ENCODE data around the gene ARSB. TPM values are rescaled to one million over a fixed set of nuclear protein-coding genes. Genes with fewer than 3 reads are reported as not detected.
A peak's percentile ranks its signal among the peaks of the same experiment; 100 is the strongest.

ARSB gene
- total and polyA plus RNA-seq, 2 donors (not counting 1 experiment from before 2014, with no cell fraction given), result 10.1 to 27.7 TPM

DNA sequence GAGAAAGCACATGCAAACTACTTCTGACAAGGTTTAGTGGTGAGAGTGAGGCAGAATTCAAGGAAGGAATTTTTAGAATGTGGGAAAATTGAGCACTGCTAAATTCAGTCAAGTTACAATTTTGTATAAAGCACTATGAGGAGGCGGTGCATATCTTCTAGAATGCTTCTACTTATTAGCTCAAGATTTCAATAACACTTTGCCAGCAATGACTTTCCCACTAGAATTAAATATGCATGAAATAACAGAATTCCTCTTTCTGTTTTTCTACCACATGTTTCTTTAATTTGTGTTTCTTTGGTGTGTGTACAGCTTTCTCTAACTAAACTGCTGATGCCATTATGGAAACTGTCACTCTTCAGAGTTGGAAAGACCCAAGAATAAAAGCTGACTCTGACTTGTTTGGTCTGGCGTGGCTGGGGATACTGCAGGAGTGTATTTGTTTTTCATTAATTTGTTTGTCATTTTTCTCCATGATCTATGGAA is 163.5 kb downstream of the ARSB start:
- no peak overlapping the region for H2AFZ ChIP-seq (ENCODE audit: low read length)
- no peak overlapping the region for H3K27ac ChIP-seq (ENCODE audit: insufficient read depth, low read length)
- TF ChIP-seq, protein P1, sequence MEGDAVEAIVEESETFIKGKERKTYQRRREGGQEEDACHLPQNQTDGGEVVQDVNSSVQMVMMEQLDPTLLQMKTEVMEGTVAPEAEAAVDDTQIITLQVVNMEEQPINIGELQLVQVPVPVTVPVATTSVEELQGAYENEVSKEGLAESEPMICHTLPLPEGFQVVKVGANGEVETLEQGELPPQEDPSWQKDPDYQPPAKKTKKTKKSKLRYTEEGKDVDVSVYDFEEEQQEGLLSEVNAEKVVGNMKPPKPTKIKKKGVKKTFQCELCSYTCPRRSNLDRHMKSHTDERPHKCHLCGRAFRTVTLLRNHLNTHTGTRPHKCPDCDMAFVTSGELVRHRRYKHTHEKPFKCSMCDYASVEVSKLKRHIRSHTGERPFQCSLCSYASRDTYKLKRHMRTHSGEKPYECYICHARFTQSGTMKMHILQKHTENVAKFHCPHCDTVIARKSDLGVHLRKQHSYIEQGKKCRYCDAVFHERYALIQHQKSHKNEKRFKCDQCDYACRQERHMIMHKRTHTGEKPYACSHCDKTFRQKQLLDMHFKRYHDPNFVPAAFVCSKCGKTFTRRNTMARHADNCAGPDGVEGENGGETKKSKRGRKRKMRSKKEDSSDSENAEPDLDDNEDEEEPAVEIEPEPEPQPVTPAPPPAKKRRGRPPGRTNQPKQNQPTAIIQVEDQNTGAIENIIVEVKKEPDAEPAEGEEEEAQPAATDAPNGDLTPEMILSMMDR (conservative IDR thresholded peaks at IDR 0.05 in 1 of 2, IDR thresholded peaks at IDR 0.05 in 1 of 2; ENCODE audit: low read depth in 1 of 2, low read length in 2 of 2), result no peak
- TF ChIP-seq EZH2 (IDR thresholded peaks at IDR 0.05; ENCODE audit: low read length, missing control alignments), result no peak
- no peak overlapping the region for H3K4me2 ChIP-seq (ENCODE audit: extremely low read depth, insufficient read depth, low read length)
- no peak overlapping the region for H3K4me3 ChIP-seq (replicated peaks in 1 of 4; ENCODE audit: control extremely low read depth in 1 of 4, insufficient read depth in 1 of 4, low read depth in 3 of 4, low read length in 4 of 4)
- no peaks in the 10 kb centered on the region for H3K9me3 ChIP-seq (ENCODE audit: control insufficient read depth, insufficient read depth, low read depth, low read length)
- H3K4me1 ChIP-seq (ENCODE audit: control insufficient read depth, extremely low read depth, insufficient read depth, low read length), result no peaks in the 10 kb centered on the region
- no peaks in the 10 kb centered on the region for H3K27me3 ChIP-seq (ENCODE audit: control insufficient read depth, insufficient read depth, low read length)
- H3K9ac ChIP-seq (ENCODE audit: insufficient read depth, low read length), result no peak overlapping the region
- H3K36me3 ChIP-seq (ENCODE audit: control insufficient read depth, insufficient read depth, low read length), result no peaks in the 10 kb centered on the region
- no peak for DNase-seq (ENCODE audit: low read depth in 2 of 2)
- no peaks in the 10 kb centered on the region for H3K79me2 ChIP-seq (ENCODE audit: control insufficient read depth, insufficient read depth, low read length)
- no peaks in the 10 kb centered on the region for H4K20me1 ChIP-seq (ENCODE audit: control insufficient read depth, extremely low read depth, insufficient read depth, low read length)

DNA sequence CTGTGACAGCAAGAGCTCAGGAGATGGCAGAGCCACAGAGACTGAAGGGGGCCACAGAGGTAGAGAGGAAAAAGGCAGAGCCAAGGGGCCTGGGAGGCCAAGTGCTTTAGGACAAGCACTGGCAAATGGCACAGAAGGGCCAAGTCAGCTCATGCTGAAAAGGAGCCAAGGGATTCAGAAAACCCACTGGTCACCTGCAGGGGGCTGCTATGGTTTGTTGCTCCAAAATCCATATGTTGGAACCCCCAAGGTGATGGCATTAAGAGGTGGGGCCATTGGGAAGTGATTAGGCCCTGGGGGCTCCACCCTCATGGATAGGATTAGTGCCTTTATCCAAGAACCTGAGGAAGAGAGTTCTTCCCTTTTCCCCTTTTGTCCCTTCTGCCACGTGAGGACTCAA is 165.4 kb downstream of the ARSB start:
- no peak for DNase-seq (ENCODE audit: low read depth in 2 of 2)
- Histone ChIP-seq H3K4me3 (replicated peaks in 1 of 4; ENCODE audit: control extremely low read depth in 1 of 4, insufficient read depth in 1 of 4, low read depth in 3 of 4, low read length in 4 of 4) (no peak overlapping the region), H2AFZ (ENCODE audit: low read length) (no peak overlapping the region), H3K36me3 (ENCODE audit: control insufficient read depth, insufficient read depth, low read length) (no peaks in the 10 kb centered on the region), H4K20me1 (ENCODE audit: control insufficient read depth, extremely low read depth, insufficient read depth, low read length) (no peaks in the 10 kb centered on the region), H3K27ac (ENCODE audit: insufficient read depth, low read length) (no peak overlapping the region), H3K79me2 (ENCODE audit: control insufficient read depth, insufficient read depth, low read length) (no peaks in the 10 kb centered on the region), H3K4me1 (ENCODE audit: control insufficient read depth, extremely low read depth, insufficient read depth, low read length) (no peaks in the 10 kb centered on the region), H3K9me3 (ENCODE audit: control insufficient read depth, insufficient read depth, low read depth, low read length) (no peaks in the 10 kb centered on the region), H3K9ac (ENCODE audit: insufficient read depth, low read length) (no peak overlapping the region), H3K4me2 (ENCODE audit: extremely low read depth, insufficient read depth, low read length) (no peak overlapping the region), H3K27me3 (ENCODE audit: control insufficient read depth, insufficient read depth, low read length) (no peaks in the 10 kb centered on the region)
- TF ChIP-seq, protein P1 (conservative IDR thresholded peaks at IDR 0.05 in 1 of 2, IDR thresholded peaks at IDR 0.05 in 1 of 2; ENCODE audit: low read depth in 1 of 2, low read length in 2 of 2), result no peak
- TF ChIP-seq EZH2 (IDR thresholded peaks at IDR 0.05; ENCODE audit: low read length, missing control alignments), result no peak

DNA sequence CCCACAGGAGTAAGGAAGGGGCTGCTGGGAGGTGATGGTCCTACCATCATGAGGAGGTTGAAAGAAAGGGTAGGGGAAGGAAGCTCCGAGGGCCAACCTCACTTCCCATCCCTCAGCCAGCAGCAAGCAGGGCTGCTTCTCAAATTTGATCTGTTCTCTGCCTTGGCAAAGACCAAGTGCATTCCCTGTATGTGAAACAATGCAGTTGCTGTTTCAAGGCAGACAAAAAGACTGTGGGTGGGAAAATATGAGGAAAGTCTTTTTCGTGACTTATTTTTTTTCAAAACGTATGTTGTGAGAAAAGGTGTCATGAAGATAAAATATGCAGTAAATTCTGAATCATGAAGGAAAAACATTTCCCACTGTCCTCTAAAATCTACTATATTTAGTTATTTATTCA is 165.9 kb downstream of the ARSB start:
- no peaks in the 10 kb centered on the region for H3K27me3 ChIP-seq (ENCODE audit: control insufficient read depth, insufficient read depth, low read length)
- no peak overlapping the region for H3K4me3 ChIP-seq (replicated peaks in 1 of 4; ENCODE audit: control extremely low read depth in 1 of 4, insufficient read depth in 1 of 4, low read depth in 3 of 4, low read length in 4 of 4)
- no peak for TF ChIP-seq EZH2 (IDR thresholded peaks at IDR 0.05; ENCODE audit: low read length, missing control alignments)
- TF ChIP-seq, protein P1 (conservative IDR thresholded peaks at IDR 0.05 in 1 of 2, IDR thresholded peaks at IDR 0.05 in 1 of 2; ENCODE audit: low read depth in 1 of 2, low read length in 2 of 2), result no peak
- H4K20me1 ChIP-seq (ENCODE audit: control insufficient read depth, extremely low read depth, insufficient read depth, low read length), result no peaks in the 10 kb centered on the region
- no peaks in the 10 kb centered on the region for H3K79me2 ChIP-seq (ENCODE audit: control insufficient read depth, insufficient read depth, low read length)
- H3K9ac ChIP-seq (ENCODE audit: insufficient read depth, low read length), result no peak overlapping the region
- no peak overlapping the region for H2AFZ ChIP-seq (ENCODE audit: low read length)
- peak in 1 of 2 donors; percentile 75 for DNase-seq (ENCODE audit: low read depth in 2 of 2)
- H3K4me1 ChIP-seq (ENCODE audit: control insufficient read depth, extremely low read depth, insufficient read depth, low read length), result no peaks in the 10 kb centered on the region
- no peak overlapping the region for H3K27ac ChIP-seq (ENCODE audit: insufficient read depth, low read length)
- H3K36me3 ChIP-seq (ENCODE audit: control insufficient read depth, insufficient read depth, low read length), result no peaks in the 10 kb centered on the region
- H3K9me3 ChIP-seq (ENCODE audit: control insufficient read depth, insufficient read depth, low read depth, low read length), result no peaks in the 10 kb centered on the region
- no peak overlapping the region for H3K4me2 ChIP-seq (ENCODE audit: extremely low read depth, insufficient read depth, low read length)
